ENCODE results near the gene ENOX1. TPM values are rescaled to one million over a fixed set of nuclear protein-coding genes. Genes with fewer than 3 reads are reported as not detected.

ENOX1 gene
- total RNA-seq, 1 experiment from 2014 or later, result 0.26 TPM

DNA sequence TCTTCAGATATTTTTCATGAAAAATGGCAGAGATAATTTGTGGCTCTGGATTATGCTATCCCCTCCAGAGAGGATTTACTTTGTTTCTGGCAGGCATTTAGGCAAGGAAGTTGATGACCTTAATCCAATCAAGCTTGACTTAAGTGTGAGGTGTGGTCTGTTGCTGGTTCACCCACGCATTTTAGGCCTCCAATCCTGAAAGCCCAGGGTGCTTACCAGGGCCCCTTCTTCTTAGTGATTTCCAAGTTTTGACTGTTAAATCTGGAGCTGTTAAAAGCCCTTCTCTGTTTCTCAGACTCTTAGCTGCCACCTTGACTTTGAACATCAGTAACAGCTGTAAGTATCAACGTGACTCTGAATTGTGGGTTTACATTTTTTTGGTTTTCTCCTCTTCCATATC lies 601.5 kb downstream of the ENOX1 start:
- CTCF ChIA-PET, result no interaction called here
- H3K27ac Mint-ChIP-seq, result no peak overlapping the region
- H3K4me3 Mint-ChIP-seq, result no peak overlapping the region
- ATAC-seq (no peak), DNase-seq (ENCODE audit: low spot score) (no peak)
- H3K9me3 Mint-ChIP-seq, result peaks cover 5% of the 10 kb centered on the region
- no peaks in the 10 kb centered on the region for H3K4me1 Mint-ChIP-seq
- no peaks in the 10 kb centered on the region for H3K36me3 Mint-ChIP-seq
- no peak for TF ChIP-seq RORB (CRISPR knock-in tag; IDR thresholded peaks at IDR 0.05)
- TF ChIP-seq, protein P1, sequence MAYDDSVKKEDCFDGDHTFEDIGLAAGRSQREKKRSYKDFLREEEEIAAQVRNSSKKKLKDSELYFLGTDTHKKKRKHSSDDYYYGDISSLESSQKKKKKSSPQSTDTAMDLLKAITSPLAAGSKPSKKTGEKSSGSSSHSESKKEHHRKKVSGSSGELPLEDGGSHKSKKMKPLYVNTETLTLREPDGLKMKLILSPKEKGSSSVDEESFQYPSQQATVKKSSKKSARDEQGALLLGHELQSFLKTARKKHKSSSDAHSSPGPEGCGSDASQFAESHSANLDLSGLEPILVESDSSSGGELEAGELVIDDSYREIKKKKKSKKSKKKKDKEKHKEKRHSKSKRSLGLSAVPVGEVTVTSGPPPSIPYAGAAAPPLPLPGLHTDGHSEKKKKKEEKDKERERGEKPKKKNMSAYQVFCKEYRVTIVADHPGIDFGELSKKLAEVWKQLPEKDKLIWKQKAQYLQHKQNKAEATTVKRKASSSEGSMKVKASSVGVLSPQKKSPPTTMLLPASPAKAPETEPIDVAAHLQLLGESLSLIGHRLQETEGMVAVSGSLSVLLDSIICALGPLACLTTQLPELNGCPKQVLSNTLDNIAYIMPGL (CRISPR knock-in tag; IDR thresholded peaks at IDR 0.05), result no peak
- no peak for TF ChIP-seq TEAD1 (CRISPR knock-in tag; IDR thresholded peaks at IDR 0.05)
- no peak for TF ChIP-seq ESRRA (CRISPR knock-in tag; IDR thresholded peaks at IDR 0.05; ENCODE audit: borderline replicate concordance)
- no peak for TF ChIP-seq KAT7 (CRISPR knock-in tag; IDR thresholded peaks at IDR 0.05; ENCODE audit: borderline replicate concordance)
- no peak for TF ChIP-seq ZNF232 (CRISPR knock-in tag; IDR thresholded peaks at IDR 0.05)
- TF ChIP-seq, protein P2, sequence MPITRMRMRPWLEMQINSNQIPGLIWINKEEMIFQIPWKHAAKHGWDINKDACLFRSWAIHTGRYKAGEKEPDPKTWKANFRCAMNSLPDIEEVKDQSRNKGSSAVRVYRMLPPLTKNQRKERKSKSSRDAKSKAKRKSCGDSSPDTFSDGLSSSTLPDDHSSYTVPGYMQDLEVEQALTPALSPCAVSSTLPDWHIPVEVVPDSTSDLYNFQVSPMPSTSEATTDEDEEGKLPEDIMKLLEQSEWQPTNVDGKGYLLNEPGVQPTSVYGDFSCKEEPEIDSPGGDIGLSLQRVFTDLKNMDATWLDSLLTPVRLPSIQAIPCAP (CRISPR knock-in tag; IDR thresholded peaks at IDR 0.05), result no peak
- TF ChIP-seq ATF1 (CRISPR knock-in tag; IDR thresholded peaks at IDR 0.05), result no peak
- POLR2A ChIA-PET, result no interaction called here
- no peaks in the 10 kb centered on the region for H3K27me3 Mint-ChIP-seq (ENCODE audit: low read depth)

- H3K4me1 Mint-ChIP-seq, result peaks cover 12% of the 10 kb centered on the region
- H3K27ac Mint-ChIP-seq, result no peak overlapping the region
- 0 out of 2 replicates have a peak, but pooled peaks cover 4% of the 10 kb centered on the region for H3K36me3 Mint-ChIP-seq
- H3K4me3 Mint-ChIP-seq, result no peak overlapping the region
- TF ChIP-seq ZBTB21 (CRISPR knock-in tag; IDR thresholded peaks at IDR 0.05; ENCODE audit: borderline replicate concordance) (no peak), ATF1 (CRISPR knock-in tag; IDR thresholded peaks at IDR 0.05) (no peak), PRRX2 (CRISPR knock-in tag; IDR thresholded peaks at IDR 0.05) (no peak), ZNF219 (CRISPR knock-in tag; IDR thresholded peaks at IDR 0.05; ENCODE audit: borderline replicate concordance) (no peak), CREB1 (CRISPR knock-in tag; IDR thresholded peaks at IDR 0.05) (no peak), ZNF317 (CRISPR knock-in tag; IDR thresholded peaks at IDR 0.05; ENCODE audit: borderline replicate concordance, low read depth) (no peak), PRDM15 (CRISPR knock-in tag; IDR thresholded peaks at IDR 0.05) (no peak), ETV6 (CRISPR knock-in tag; IDR thresholded peaks at IDR 0.05) (no peak), TEAD4 (CRISPR knock-in tag; IDR thresholded peaks at IDR 0.05) (no peak)
- TF ChIP-seq, protein P3, sequence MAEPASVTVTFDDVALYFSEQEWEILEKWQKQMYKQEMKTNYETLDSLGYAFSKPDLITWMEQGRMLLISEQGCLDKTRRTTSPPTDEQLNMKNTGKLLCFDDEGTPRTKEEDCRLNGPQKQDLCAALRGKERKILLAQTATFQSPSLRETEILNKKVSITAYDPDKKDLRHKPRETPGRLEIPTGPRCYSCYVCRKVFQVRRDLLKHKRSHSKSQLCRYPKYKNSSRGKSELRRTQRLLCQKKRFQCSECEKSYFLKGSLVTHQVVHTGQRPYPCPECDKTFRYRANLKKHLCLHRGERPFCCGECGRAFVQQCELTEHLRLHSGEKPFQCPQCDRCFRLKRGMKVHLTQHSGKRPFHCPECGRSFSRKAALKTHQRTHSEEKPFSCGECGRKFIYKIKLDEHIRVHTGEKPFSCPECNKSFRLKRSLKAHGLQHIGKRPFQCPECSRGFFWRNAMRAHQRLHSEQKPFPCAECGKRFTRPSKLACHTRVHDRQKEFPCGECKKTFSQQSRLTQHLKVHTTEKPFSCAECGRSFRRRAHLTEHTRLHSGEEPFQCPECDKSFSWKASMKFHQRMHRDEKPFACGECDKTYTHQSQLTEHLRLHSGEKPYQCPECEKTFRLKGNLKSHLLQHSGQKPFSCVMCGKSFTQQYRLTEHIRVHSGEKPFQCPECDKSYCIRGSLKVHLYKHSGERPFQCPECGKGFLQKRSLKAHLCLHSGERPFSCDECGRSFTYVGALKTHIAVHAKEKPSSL (CRISPR knock-in tag; conservative IDR thresholded peaks at IDR 0.05), result no peak
- peak; percentile 60 for ATAC-seq
- ChIA-PET CTCF (interaction anchor here (0.6 kb wide), 1 partner anchor 625 kb away, joined by 3 read pairs; no protein-coding TSS in a partner anchor), POLR2A (no interaction called here)
- no peak for DNase-seq (ENCODE audit: low spot score)
- peaks cover 16% of the 10 kb centered on the region for H3K9me3 Mint-ChIP-seq
- H3K27me3 Mint-ChIP-seq (ENCODE audit: low read depth), result no peaks in the 10 kb centered on the region
These were observed 605.9 kb downstream of the ENOX1 start for GRCh38 chr13:43180837-43181236.
